ENCODE data around the gene VCL. TPM values are rescaled to one million over a fixed set of nuclear protein-coding genes. Genes with fewer than 3 reads are reported as not detected.

VCL gene
- polyA plus RNA-seq, 1 donor from 2014 or later, result 44.2 TPM

- Mint-ChIP-seq H3K4me3 (no peak overlapping the region), H3K36me3 (peaks cover 1% of the 10 kb centered on the region), H3K27ac (no peak overlapping the region), H3K27me3 (peaks cover 2% of the 10 kb centered on the region), H3K9me3 (no peaks in the 10 kb centered on the region), H3K4me1 (peaks cover 3 to 5% (median 4%) of the 10 kb centered on the region in 3 donors)
These were observed 31.8 kb upstream of the VCL start for GRCh38 chr10:73965890-73966768.

- peaks cover 0 to 2% (median 1%) of the 10 kb centered on the region in 3 donors for H3K4me1 Mint-ChIP-seq
- peaks cover 1% of the 10 kb centered on the region for H3K36me3 Mint-ChIP-seq
- no peak overlapping the region for H3K4me3 Mint-ChIP-seq
- no peak overlapping the region for H3K27ac Mint-ChIP-seq
- peaks cover 2% of the 10 kb centered on the region for H3K27me3 Mint-ChIP-seq
- H3K9me3 Mint-ChIP-seq, result no peaks in the 10 kb centered on the region
These were observed 30.9 kb upstream of the VCL start for GRCh38 chr10:73967022-73967429.

- Mint-ChIP-seq H3K9me3 (no peaks in the 10 kb centered on the region), H3K36me3 (peaks cover 1% of the 10 kb centered on the region), H3K27ac (peak overlapping the region in 1 of 3 donors; percentile 45)
These were observed 30.4 kb upstream of the VCL start for GRCh38 chr10:73967544-73967943.

GRCh38 chr10:73968098-73968521 is 29.8 kb upstream of the VCL start:
- peak overlapping the region in 1 of 4 donors; percentile 20 for H3K4me3 Mint-ChIP-seq

More at GRCh38 chr10:73967544-73967943, 30.4 kb upstream of the VCL start:
- peaks cover 2% of the 10 kb centered on the region for H3K27me3 Mint-ChIP-seq
- H3K4me3 Mint-ChIP-seq, result no peak overlapping the region
- H3K4me1 Mint-ChIP-seq, result peaks cover 0 to 2% (median 0%) of the 10 kb centered on the region in 3 donors

GRCh38 chr10:73969224-73969841 is 28.6 kb upstream of the VCL start:
- H3K27ac Mint-ChIP-seq, result peak overlapping the region in 1 of 3 donors; percentile 39
- peaks cover 1% of the 10 kb centered on the region for H3K36me3 Mint-ChIP-seq
- H3K9me3 Mint-ChIP-seq, result no peaks in the 10 kb centered on the region
- H3K27me3 Mint-ChIP-seq, result peaks cover 2% of the 10 kb centered on the region
- H3K4me3 Mint-ChIP-seq, result no peak overlapping the region
- peaks cover 3 to 7% (median 7%) of the 10 kb centered on the region in 3 donors for H3K4me1 Mint-ChIP-seq

More at GRCh38 chr10:73968098-73968521, 29.8 kb upstream of the VCL start:
- peak overlapping the region in 1 of 3 donors; percentile 45 for H3K27ac Mint-ChIP-seq
- peaks cover 1% of the 10 kb centered on the region for H3K36me3 Mint-ChIP-seq
- no peaks in the 10 kb centered on the region for H3K9me3 Mint-ChIP-seq
- H3K4me1 Mint-ChIP-seq, result peaks cover 0 to 2% (median 0%) of the 10 kb centered on the region in 3 donors
- H3K27me3 Mint-ChIP-seq, result peaks cover 2% of the 10 kb centered on the region

- peaks cover 1% of the 10 kb centered on the region for H3K36me3 Mint-ChIP-seq
- no peak overlapping the region for H3K4me3 Mint-ChIP-seq
- no peak overlapping the region for H3K27ac Mint-ChIP-seq
- H3K4me1 Mint-ChIP-seq, result peaks cover 7 to 12% (median 12%) of the 10 kb centered on the region in 3 donors
- H3K27me3 Mint-ChIP-seq, result peaks cover 2% of the 10 kb centered on the region
- no peaks in the 10 kb centered on the region for H3K9me3 Mint-ChIP-seq
These were observed 27.1 kb upstream of the VCL start for GRCh38 chr10:73970845-73971244.

GRCh38 chr10:73971636-73972354 is 26.1 kb upstream of the VCL start:
- Mint-ChIP-seq H3K4me3 (no peak overlapping the region), H3K4me1 (peaks cover 7 to 12% (median 10%) of the 10 kb centered on the region in 3 donors), H3K27ac (no peak overlapping the region), H3K36me3 (peaks cover 1% of the 10 kb centered on the region), H3K27me3 (no peaks in the 10 kb centered on the region), H3K9me3 (no peaks in the 10 kb centered on the region)

GRCh38 chr10:73973427-73973826 is 24.5 kb upstream of the VCL start:
- Mint-ChIP-seq H3K9me3 (no peaks in the 10 kb centered on the region), H3K27ac (peak overlapping the region in 1 of 3 donors; percentile 52), H3K4me1 (peaks cover 7 to 12% (median 11%) of the 10 kb centered on the region in 3 donors)

GRCh38 chr10:73974309-73974946 is 23.5 kb upstream of the VCL start:
- Mint-ChIP-seq H3K36me3 (peaks cover 1% of the 10 kb centered on the region), H3K4me3 (peak overlapping the region in 2 of 4 donors; percentile 53 to 75), H3K4me1 (peaks cover 12 to 21% (median 18%) of the 10 kb centered on the region in 3 donors), H3K9me3 (no peaks in the 10 kb centered on the region), H3K27ac (peak overlapping the region in 1 of 3 donors; percentile 8), H3K27me3 (no peaks in the 10 kb centered on the region)

More at GRCh38 chr10:73973427-73973826, 24.5 kb upstream of the VCL start:
- Mint-ChIP-seq H3K4me3 (peak overlapping the region in 1 of 4 donors; percentile 40), H3K36me3 (peaks cover 1% of the 10 kb centered on the region), H3K27me3 (no peaks in the 10 kb centered on the region)

GRCh38 chr10:73975388-73975787 is 22.5 kb upstream of the VCL start:
- Mint-ChIP-seq H3K4me1 (peaks cover 19 to 28% (median 25%) of the 10 kb centered on the region in 3 donors), H3K27me3 (peaks cover 1% of the 10 kb centered on the region), H3K27ac (peak overlapping the region in 1 of 3 donors; percentile 57), H3K36me3 (no peaks in the 10 kb centered on the region), H3K9me3 (no peaks in the 10 kb centered on the region), H3K4me3 (no peak overlapping the region)

- Mint-ChIP-seq H3K36me3 (no peaks in the 10 kb centered on the region), H3K4me1 (peaks cover 23 to 40% (median 30%) of the 10 kb centered on the region in 3 donors), H3K4me3 (peak overlapping the region in 3 of 4 donors; percentile 75 to 91 (median 84)), H3K27me3 (peaks cover 5% of the 10 kb centered on the region), H3K9me3 (no peaks in the 10 kb centered on the region), H3K27ac (peak overlapping the region in 2 of 3 donors; percentile 85)
These were observed 18.6 kb upstream of the VCL start for GRCh38 chr10:73979141-73979808.

- Mint-ChIP-seq H3K27ac (peak overlapping the region in 2 of 3 donors; percentile 4 to 85), H3K27me3 (peaks cover 5% of the 10 kb centered on the region), H3K4me3 (peak overlapping the region in 2 of 4 donors; percentile 46 to 72), H3K9me3 (no peaks in the 10 kb centered on the region), H3K4me1 (peaks cover 20 to 34% (median 27%) of the 10 kb centered on the region in 3 donors), H3K36me3 (no peaks in the 10 kb centered on the region)
These were observed 18.0 kb upstream of the VCL start for GRCh38 chr10:73979809-73980433.

GRCh38 chr10:73981812-73982211 is 16.1 kb upstream of the VCL start:
- H3K27ac Mint-ChIP-seq, result no peak overlapping the region
- H3K4me1 Mint-ChIP-seq, result peaks cover 23 to 34% (median 25%) of the 10 kb centered on the region in 3 donors
- H3K4me3 Mint-ChIP-seq, result no peak overlapping the region
- H3K9me3 Mint-ChIP-seq, result no peaks in the 10 kb centered on the region
- H3K36me3 Mint-ChIP-seq, result no peaks in the 10 kb centered on the region
- H3K27me3 Mint-ChIP-seq, result peaks cover 5% of the 10 kb centered on the region

Data from IgD-negative memory B cell (primary cell).